GM19099 (cell line): ENCODE results near the gene KRTAP12-1.

ENCODE experiments used
- POLR2A ChIP-seq: IDR thresholded peaks from 3 replicates; pipeline ENCODE4 v1.6.1; 2011; ENCODE audit warnings: low read depth; ENCODE audit not compliant: insufficient read length; ENCODE audit errors: extremely low read depth

Gene KRTAP12-1

GRCh38 chr21:44692798-44693512, 11.0 kb upstream of the KRTAP12-1 start:
- no peak for TF ChIP-seq POLR2A

DNA sequence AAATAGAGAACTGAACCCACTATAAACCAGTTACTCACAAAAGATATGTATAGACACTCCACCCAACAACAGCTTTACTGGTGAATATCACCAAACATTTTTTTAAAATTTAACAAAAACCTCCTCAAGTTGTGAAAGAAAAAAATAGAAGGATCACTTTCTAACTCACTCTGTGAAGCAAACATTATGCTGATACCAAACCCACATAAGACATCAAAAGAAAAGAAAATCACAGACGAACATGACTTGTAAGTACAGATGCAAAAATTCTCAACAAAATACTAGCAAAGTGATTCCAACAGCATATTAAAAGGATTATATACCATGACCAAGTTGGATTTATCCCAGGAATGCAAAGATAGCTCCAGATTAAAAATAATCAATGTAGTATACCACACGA, 9.7 kb upstream of the KRTAP12-1 start:
- TF ChIP-seq POLR2A: no peak

DNA sequence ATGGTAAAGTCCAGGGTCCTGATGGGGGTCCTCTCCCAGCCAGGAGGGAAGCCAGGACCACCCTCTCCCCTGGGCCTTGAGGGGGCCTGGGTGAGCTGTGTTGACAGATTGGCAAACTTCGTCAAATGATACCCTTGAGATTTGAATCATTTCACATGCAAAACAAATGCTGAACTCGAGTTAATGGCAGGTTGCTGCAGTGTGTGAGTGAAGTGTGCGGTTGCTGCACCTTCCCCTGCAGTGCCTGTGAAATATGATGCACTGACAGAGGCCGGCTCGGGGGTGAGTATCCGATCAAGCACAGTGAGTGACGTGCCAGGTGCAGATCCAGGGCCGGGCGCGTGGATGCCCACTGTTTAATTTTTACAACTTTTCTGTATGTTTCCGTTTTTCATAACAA, 5.7 kb upstream of the KRTAP12-1 start:
- no peak for TF ChIP-seq POLR2A

DNA sequence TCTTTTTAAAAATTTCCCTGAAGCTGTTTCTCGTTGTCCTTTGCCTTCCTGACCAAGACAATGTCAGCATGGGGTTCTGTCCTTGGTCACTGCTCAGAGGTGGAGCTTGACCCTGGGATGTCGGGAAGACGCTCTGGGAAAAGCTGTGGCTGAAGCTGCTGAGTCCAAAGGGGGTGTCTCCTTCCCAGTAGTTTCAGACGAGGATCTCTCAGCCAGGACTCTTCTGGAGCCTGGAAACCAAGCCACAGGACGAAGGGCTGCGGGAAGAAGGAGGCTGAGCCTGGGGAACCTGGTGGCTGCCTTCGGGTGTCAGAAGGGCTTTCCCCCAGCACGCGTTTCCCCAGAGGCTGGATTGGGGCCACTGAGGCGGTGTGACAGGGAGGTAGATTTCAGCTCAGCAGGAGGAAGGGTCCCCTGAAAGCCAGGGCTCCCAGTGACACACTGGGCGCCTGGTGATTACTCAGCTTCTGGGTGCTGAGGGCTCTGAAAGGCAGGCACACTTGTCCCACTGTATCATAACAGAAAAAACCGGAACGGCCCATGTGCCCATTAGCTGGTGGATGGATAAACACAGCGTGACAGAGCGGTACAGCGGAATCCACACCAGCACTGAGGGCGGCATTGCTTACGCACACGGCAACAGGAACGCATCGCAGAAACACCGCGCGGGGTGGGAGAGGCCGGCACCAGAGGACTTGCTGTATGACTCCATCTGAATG, 5.0 kb upstream of the KRTAP12-1 start:
- TF ChIP-seq POLR2A: no peak

GRCh38 chr21:44686000-44686781, 4.2 kb upstream of the KRTAP12-1 start:
- no peak for TF ChIP-seq POLR2A

- no peak for TF ChIP-seq POLR2A
Measured at GRCh38 chr21:44684483-44684882, 2.5 kb upstream of the KRTAP12-1 start.

- no peak for TF ChIP-seq POLR2A
Measured at GRCh38 chr21:44684077-44684476, 2.1 kb upstream of the KRTAP12-1 start.

DNA sequence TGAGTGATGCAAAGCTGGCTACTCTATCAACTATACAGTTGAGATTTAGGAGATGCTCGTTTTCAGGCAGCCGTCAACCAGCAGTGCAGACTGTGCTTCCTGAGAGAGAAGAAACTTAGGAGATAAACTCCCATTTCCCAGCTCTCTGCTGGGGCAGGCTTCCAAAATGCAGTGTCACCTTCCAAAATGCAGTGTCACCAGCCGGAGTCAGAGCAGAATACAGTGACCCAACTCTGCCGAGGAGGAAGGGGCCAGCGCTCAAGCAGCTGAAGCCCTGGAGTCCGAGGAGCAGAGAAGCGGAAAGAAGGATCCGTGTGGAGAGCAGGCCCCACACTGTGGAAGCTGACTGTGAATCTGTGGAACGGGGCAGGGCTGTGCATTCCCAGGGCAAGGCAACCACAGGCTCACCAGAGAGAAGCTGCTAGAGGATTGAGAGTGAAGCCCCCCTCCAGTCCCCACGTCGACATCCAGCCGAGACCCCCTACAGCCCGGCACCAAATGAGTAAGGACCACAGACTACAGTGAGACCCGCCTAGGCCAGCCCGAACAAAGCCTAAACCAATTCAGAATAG, 703 bp upstream of the KRTAP12-1 start:
- TF ChIP-seq POLR2A: no peak

DNA sequence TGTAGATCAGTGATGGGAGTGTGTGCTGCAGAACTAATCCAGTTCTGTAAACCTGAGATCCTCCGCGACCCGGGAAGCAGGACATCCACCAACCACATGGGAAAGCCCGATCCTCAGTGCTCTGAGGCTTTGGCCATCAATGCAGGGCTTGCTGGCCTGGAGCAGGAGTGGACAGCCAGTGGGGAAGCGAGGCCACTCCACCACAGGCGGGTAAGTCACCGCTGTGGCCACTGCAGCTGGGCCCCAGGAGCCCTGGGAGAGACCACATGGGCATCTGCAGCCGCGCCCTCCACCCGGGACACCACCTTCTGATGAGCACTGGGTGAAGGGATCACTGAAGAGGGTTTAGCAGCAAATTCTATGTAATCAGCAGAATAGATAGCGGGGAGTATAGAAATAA, 811 bp downstream of the KRTAP12-1 start:
- TF ChIP-seq POLR2A: no peak

GRCh38 chr21:44677881-44678280, 4.1 kb downstream of the KRTAP12-1 start:
- no peak for TF ChIP-seq POLR2A

DNA sequence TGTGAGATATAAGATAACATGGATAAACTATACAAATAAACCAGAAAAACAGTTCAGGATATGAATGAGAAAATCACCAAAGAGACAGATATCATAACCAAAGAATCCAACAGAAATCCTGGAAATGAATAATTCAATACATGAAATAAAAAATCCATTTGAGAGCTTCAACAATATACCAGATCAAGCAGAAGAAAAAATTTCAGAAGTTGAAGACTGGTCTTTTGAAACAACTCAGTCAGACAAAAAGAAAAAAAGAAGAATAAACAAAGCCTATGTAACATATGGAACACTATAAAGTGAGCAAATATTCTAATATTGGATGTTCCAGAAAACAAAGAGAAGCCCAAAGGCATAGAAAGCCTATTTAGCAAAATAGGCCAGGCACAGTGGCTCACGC, 10.1 kb downstream of the KRTAP12-1 start:
- TF ChIP-seq POLR2A: no peak

DNA sequence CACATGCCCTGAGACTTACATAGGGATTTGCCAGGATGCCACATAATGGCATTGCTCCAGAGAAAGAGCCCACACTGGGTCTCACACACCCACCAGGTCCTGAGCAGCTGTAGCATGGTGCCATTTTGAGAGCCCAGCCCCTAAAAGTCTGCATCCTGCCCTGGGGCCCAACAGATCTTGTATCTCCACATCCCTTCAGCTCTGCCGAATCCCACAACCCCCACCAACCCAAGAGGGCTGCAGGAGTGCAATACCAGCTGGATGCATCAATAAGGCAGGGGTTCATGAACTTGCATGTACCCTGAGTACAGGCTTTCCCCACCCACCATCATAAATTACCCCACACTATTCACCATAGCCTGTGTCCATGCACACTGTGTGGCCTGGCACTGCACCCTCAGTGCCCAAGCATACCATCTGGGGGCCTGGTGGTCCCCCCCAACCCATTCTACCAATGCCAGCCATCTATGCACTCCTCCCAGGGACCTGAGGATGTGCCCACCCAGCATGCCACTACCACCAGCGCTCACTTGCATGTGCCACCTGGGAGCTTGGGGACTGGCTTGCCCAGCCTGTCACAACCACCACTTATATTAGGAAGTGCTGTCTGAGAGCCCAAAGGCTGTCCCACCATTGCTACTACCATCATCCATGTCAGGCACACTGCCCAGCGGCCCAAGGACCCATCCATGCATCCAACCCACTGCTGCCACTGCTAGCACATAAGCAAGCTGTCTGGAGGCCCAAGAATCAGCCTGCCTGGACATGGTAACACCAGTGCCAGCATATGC, 11.1 kb downstream of the KRTAP12-1 start:
- no peak for TF ChIP-seq POLR2A

GRCh38 chr21:44667612-44668011, 14.4 kb downstream of the KRTAP12-1 start:
- TF ChIP-seq POLR2A: no peak
